Stimulated activated CD4-positive, alpha-beta T cell treated with anti-CD3 and anti-CD28 coated beads, TNF-alpha, amount 100 ng/mL, for 4 hours (primary cell): ENCODE measurements around the gene POFUT1.
A peak's percentile ranks its signal among the peaks of the same experiment; 100 is the strongest.
"Not testable (repeated sequence)": the region's sequence is repeated elsewhere in the genome, so short reads cannot be mapped to it uniquely, and the experiment has no call there.

Source experiments
- DNase-seq, 3 experiments: peaks; one replicate each; pipeline ENCODE4 v3.0.0-alpha.2; 2020; ENCODE audit warnings: low read depth in 3 of 3

Gene POFUT1

DNA sequence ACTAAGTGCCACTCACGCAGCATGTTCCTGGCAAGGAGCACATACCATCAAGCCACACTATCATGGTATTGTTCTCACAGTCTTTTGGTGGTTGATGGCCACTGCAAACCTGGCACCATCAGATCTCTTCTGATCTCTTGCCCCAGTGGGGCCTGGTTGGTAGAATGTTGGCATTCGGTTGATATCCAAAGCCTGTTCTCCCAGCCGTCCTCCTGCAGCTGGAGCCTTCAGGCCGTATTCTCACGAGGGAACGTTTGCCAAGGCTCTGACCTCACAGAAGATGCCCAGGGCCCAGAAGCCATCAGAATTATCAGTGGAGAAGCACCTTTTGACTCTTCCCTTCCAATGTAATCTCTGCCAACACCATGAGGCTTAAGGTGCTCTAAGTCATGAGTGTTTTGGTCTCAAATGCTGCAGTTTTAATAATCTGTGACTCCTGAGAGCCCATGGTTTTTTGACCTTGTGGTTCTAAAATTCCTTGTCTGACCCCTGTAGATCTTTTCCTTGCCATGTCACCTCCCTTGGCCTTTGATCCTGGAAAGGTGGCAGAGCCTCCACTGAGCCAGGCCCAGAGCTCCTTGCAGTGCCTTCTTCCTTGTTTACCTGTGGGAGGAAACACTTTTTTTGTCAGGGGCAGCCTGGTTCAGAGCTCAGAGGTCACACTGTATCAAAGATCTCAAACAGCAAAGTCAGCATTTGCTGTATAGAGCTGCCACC, 27.8 kb downstream of the POFUT1 start:
- DNase-seq, result no peak

- no peak for DNase-seq
These were observed 28.4 kb downstream of the POFUT1 start for GRCh38 chr20:32236048-32236533.

- no peak for DNase-seq
These were observed 29.1 kb downstream of the POFUT1 start for GRCh38 chr20:32236819-32237218.

DNA sequence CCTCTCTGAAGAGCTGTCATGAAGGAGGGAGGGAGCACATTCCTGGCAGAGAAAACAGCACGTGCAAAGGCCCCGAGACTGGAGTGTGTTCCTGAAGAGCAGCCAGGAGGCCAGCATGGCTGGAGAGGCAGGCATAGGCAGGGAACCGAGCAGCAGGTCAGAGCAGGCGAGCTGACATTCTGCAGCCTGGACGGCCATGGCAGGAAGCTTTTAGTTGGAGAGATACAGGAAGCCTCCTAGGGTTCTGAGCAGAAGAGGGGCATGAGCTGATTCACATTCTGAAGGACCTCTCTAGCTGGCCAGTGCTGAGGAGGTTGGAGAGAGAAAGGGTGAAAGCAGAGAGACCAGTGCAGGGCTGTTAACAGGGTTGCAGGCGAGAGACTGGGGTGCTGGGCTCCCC, 29.7 kb downstream of the POFUT1 start:
- DNase-seq, result no peak

GRCh38 chr20:32238483-32239425, 31.1 kb downstream of the POFUT1 start:
- no peak for DNase-seq

GRCh38 chr20:32240205-32240604, 32.5 kb downstream of the POFUT1 start:
- DNase-seq, result no peak

DNA sequence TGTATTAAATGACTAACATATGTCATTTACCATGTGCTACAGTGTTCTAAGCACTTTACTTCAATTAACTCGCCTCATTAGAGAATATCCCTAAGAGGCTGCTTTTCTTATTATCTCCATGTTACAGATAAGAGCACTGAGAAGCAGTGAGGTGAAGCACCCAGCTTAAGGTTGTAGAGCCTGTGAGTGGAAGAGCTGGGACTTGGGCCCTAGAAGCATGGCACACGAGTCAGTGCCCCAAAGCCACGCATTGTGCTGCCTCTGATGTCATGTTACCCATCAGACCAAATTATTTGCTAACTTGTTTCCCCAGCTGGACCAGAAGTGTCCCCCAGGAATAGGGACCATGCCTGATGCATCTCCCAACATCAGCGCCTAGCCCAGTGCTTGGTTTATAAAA, 34.1 kb downstream of the POFUT1 start:
- no peak for DNase-seq

DNA sequence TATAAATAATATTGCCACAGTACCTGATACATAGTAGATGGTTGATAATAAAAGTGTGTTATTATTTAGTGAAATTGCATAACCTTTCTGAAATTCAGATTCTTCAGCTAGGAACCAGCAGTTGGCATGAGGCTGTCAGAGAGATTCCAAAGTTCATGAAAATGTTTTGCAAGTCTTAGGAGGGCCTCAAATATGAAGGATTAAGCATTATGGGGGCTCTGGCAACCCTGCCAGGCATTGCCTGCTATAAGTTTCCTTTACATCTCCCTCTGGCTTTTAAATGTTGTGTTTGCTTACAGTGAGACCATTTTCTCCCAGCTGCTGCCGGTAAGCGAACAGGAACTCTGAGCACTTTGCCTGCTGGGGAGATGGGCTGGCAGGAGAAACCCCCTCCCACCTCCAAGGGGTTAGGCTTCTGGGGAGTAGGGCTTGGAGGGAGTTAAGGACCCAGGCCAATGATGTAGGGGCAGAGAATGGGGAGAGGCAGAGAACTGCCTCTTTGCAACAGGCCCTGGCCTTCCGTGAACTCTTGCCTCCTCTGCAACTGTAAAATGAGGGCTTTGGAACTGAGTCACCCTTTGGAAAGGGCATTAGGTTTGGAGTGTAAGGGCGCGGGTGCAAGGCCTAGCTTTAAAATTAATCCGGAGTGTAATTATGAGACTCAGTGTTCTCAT, 36.6 kb downstream of the POFUT1 start:
- DNase-seq, result no peak

GRCh38 chr20:32244959-32245358, 37.3 kb downstream of the POFUT1 start:
- DNase-seq, result no peak

- not testable (repeated sequence) for DNase-seq
These were observed 38.5 kb downstream of the POFUT1 start for GRCh38 chr20:32246208-32246607.

DNA sequence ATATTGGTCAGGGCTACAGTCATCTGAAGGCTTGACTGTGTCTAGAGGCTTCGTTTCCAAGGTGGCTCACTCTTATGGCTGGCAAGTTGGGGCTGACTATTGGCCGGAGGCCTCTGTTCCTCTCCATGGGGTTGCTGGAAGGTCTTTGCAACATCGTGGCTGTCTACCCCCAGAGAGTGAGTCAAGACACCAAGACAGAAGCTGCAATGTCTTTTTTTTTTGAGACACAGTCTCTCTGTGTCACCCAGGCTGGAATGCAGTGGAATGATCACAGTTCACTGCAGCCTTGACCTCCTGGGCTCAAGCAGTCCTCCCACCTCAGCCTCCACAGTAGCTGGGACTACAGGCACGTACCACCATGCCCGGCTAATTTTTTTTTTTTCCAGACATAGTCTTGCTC, 40.4 kb downstream of the POFUT1 start:
- DNase-seq, result no peak

DNA sequence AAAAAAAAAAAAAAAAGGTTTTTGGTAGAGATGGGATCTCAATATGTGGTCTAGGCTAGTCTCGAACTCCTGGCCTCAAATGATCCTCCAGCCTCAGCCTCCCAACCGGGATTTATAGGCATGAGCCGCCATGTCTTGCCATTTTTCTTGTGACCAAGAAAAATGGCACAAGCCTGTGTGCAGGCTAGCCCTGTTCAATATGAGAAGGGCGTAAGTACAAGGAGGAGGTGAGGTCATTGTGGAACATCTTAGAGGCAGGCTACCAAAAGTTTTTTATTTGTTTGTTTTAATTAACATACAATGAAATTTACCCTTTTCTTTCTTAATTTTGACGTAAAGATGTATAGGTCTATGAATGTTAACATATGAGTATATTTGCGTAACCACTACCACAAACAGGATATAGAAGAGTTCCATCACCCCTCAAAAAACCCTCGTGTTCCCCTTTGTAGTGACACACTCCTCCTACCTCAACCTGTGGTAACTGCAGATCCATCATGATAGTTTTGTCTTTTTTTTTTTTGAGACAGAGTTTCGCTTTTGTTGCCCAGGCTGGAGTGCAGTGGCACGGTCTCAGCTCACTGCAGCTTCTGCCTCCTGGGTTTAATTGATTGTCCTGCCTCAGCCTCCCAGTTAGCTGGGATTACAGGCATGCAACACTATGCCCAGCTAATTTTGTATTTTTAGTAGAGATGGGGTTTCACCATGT, 41.5 kb downstream of the POFUT1 start:
- peak in 1 of 3 experiments; percentile 21 for DNase-seq

GRCh38 chr20:32251470-32251869, 43.8 kb downstream of the POFUT1 start:
- DNase-seq, result no peak

DNA sequence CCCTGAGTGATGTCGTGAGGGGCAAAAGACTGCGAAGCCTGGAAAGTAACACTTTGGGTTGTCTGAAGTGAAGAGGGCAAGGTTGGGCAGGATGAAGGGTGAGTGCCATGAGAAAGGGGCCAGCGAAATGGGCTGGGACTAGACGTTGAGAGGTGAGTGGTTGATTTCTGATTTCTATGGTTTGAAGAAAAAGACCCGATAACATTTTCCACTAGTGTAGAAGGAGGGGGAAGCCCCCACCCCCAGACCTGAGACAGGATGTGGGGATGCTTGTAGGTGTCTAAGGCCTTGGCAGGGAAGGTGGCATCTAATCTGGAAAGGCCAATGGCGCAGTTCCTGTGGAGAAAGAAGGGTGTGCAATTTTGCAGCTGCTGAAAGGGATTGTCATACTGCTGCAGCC, 44.5 kb downstream of the POFUT1 start:
- DNase-seq, result peak; percentile 61 to 68 (median 61)

GRCh38 chr20:32260973-32261372, 53.3 kb downstream of the POFUT1 start:
- not testable (repeated sequence) for DNase-seq

- DNase-seq, result no peak
These were observed 54.0 kb downstream of the POFUT1 start for GRCh38 chr20:32261644-32262043.

DNA sequence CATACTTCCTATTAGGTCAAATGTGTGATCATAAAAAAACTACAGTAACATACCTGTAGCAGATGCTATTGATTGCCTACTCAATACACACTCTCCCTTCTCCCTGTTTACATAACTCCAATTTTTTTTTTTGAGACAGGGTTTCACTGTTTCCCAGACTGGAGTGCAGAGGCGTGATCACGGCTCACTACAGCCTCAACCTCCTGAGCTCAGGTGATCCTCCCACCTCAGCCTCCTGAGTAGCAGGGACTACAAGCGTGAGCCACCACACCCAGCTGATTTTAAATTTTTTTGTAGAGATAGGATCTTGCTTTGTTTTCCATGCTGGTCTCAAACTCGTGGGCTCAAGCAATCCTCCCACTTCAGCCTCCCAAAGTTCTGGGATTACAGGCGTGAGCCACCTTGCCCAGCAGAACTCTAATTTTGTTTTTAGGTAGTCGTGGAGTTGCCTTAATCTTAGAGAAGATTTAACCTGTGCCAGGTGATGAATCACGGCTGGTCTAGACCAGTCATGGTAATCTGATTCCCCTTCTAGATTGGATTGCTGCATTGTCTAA, 55.8 kb downstream of the POFUT1 start:
- DNase-seq, result no peak

- no peak for DNase-seq
These were observed 63.9 kb downstream of the POFUT1 start for GRCh38 chr20:32271620-32272019.

DNA sequence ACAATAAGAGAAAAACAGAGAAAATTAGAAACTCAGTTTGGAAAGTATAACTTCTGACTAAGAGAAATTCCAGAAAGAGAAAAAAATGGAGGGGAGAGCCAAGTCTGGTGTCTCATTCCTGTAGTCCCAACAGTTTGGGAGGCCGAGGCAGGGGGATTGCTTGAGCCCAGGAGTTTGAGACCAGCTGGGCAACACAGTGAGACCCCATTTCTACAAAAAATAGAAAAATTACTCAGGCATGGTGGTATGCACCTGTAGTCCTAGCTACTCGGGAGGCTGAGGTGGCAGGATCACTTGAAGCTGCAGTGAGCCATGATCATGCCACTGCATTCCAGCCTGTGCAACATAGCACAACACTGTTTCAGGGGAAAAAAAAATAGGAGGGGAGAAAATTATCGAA, 66.7 kb downstream of the POFUT1 start:
- no peak for DNase-seq

- DNase-seq, result not testable (repeated sequence)
These were observed 67.5 kb downstream of the POFUT1 start for GRCh38 chr20:32275163-32275562.
